GM19099 (cell line): ENCODE measurements around the gene KRTAP12-4.

Source experiments
- POLR2A ChIP-seq: IDR thresholded peaks from 3 replicates; pipeline ENCODE4 v1.6.1; 2011; ENCODE audit warnings: low read depth; ENCODE audit not compliant: insufficient read length; ENCODE audit errors: extremely low read depth

The KRTAP12-4 gene

DNA sequence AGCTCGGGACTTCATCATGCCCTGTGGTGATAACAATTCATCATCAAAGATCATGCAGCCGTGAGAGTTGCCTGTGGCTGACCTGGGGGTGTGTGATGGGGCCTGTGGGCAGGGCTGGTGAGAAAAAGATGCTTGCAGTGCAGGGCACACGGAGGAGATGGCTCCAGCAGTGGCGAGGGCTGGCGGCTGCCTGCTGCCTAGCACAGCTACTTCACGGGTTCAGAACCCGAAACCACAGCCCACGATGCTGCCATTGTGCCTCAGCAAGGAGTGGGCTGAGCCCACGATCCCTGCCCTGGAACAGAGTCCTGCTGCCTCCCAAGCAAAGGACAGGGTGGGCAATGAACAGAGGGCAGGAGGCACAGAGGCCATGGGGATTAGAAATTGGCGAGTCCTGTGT is 28.2 kb downstream of the KRTAP12-4 start:
- TF ChIP-seq POLR2A = no peak

DNA sequence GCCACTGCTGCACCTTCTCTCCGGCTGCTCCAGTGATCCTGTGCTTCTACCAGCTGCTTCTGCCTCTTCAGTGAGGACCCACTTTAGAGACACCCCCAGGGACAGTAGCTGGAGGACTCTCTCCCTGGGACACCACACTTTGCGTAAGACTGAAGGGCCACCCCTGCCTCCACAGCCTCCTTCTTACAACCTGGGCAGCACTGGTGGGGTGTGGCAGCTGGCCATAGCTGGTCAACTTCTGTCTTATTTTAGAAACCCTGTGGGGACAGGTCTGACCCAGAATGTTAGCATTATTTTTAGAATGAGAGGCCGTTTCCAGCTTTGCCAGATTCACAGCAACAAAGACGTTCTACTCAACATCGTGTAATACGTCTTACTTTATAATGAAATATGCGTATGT is 28.7 kb downstream of the KRTAP12-4 start:
- TF ChIP-seq POLR2A = no peak

DNA sequence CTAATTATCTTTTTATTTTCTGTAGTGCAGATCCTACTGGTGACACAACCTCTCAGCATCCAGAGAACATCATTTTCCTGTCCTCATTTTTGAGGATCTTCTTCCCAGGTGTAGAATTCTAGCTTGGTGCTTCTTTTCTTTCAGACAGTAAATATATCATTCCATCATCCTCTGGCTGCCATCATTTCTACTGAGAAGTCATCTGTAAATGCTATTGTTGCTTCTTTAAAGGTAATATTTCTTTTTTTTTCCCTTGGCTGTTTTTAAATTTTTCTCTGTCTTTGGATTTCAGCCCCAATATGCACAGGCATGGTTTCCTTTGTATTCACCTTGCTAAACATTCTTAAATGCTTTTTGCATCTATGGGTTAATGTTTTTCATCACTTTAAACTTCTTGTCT is 30.9 kb downstream of the KRTAP12-4 start:
- no peak for TF ChIP-seq POLR2A

DNA sequence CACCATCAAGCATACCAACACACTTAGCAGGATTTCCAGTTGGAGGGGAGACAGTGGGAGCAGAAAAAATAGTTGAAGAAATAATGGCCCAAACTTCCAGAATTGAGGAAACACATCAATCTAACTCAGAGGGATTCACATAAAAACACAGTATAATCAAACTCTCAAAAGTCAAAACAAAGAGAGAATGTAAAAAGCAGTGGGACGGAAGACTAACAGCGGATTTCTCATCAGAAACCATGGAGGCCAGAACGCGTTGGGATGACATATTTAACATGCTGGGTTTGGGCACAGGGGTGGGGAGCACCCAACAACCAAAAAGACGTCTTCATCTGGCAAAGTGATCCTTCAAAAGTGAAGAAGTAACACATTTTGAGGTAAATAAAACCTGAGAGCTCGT is 34.6 kb downstream of the KRTAP12-4 start:
- no peak for TF ChIP-seq POLR2A

DNA sequence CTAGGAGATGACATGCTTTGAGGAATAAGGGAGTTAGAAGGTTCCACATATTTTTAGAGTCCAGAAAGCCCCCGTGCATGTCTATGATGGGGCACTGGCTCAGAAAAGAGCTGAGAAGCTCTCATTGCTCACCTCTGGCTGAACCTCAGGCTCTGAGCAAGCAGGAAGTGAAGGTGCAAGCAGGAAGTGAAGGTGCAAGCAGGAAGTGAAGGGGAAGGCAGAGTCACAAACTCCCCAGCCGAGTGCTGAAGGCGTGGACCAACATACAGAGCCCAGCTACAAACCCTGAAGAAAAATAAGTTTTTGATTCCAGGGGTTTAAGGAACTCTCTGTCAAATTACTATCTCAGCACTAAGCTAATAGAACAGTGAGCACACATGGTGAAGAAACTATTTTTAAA is 35.5 kb downstream of the KRTAP12-4 start:
- TF ChIP-seq POLR2A = no peak

DNA sequence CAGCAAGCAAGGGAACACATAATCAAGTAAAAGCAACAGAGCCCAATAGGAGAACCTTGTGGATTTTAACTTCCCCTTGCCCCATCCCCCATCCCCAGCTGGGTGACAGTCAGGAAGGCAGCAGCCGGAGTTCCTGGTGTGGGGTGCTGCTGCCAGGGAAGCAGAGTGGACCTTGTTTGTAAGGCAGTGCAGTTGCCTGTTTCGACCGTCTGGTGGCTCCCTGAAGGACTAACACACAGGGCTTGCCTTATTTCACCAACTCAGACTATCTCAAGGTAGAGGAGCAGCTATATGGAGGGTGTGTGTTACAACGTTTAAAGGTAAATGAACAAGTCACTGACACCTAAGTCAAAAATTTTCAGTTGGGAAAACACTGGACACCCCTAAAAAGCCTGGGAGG is 36.0 kb downstream of the KRTAP12-4 start:
- TF ChIP-seq POLR2A = no peak

DNA sequence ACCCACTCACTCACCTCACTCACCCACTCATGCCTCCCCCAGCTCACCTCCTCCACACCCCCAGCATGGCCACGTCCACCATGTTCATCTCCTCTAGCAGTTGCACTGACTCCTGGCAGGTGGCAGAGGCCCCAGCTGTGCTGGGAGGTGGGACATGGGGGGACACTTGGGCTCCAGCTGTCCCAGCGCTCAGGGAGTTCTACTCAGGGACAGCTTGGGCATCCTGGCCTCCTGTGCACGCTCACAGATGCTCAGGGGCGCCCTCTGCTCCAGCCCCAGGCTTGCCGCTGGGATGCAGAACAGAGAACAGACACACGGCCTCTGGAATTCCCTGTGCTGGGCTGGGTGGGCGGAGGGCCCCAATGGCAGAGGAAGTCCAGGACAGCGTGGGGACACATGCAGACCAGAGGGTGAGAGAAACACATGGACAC is 37.4 kb downstream of the KRTAP12-4 start:
- no peak for TF ChIP-seq POLR2A

DNA sequence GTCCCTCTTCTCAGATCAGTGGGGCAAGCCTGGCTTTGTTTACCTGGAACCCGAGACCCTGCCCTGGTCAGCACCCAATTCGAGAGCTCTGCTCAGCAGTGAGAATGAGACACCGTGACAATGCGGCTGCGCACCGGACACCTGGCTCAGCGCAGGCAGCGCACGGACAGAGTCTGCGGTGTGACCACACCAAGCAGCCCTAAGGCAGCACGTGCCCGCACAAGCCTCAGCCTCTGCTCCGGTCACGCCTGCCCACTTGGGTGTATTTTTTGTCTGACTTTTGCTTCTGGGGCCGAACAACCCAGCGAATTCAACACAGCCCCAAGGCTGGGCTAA is 37.9 kb downstream of the KRTAP12-4 start:
- no peak for TF ChIP-seq POLR2A

DNA sequence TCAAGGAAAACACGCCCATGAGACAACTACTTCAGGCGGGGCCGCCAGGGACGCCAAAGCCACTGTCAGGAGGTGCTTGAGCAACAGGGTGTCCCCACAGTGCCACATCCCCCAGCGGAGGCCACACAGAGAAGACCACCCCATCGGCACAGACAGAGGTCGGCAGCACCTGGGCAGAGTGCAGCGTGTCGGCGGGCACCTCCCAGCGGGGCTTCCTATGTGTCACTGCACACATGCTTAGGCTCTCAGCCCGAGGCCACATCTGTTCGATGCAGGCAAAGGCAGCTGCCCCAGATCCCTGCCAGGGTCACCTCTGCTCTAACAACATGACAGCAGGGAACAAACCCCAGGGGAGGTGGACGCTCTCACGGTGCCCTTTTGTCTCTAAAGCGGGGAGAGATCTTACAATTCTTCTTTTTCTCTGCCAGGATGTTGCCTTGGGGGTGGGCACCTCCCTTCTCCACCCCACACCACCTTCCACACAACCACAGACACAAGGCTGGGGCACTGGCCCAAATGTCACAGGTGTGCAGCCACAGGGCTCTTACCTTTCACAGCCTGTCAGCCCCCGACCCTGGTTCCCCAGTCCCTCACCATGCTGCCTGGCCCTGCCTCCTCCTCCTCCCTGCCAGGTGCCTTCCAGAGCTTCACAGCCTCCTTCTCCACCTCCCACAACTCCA is 38.4 kb downstream of the KRTAP12-4 start:
- TF ChIP-seq POLR2A = no peak

DNA sequence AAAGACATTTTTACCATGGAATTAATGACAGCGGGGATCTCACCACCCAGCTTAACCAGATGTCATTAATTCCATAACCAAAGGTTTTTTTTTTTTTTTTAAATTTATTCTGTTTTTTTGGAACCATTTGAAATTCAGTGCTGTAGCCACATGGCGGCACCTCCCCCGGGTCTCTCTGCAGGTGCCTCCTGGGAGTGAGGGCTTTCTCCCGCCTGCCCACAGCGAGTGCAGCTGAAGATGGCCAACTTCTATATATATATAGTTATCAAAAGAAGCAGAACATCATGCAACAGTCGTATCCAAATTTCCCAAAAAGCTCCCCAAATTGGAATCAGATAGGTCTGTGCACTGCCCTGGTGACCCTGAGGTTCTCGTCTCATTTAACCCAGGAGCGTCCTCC is 39.0 kb downstream of the KRTAP12-4 start:
- TF ChIP-seq POLR2A = no peak

DNA sequence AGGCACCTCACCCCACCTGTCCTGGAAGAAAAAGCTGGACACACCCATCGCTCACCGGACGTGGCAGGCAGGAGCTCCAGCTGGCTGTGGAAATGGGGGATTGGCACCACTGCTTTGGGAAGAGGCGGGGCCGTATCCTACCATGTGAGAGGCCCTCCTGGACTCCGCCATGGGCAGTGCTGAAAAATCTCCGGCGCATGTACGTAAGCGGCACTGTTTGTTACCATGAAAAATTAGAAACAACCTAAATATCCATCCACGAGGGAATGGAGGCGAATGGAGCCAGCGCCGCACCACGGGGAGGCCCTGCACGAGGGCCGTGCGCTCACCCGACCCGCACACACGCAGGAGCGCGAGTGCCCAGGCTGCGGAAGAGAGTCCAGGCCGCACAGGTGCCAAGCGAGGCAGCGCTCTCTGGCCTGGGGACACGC is 39.5 kb downstream of the KRTAP12-4 start:
- TF ChIP-seq POLR2A = no peak

DNA sequence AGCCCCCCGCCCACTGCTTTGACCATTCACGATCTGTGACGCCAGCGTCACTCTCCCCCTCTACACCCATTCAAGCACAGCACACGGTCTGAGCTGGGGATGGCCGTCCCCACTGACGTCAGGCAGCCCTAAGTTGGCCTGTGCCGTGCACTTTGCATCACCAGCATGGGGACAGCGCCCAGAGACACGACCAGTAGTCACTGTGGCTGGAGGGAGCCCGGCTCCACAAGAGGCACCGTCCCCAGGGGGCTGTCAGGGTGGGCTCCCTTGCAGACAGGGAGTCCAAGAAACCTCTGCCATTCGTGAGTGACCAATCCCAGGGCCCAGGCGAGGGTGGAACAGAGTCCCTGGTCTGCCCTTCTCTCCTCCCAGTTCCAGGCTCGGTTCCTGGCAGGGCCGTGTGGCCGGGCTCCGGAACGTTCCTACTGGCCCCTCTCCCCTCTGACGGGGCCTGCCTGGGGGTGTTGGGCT is 40.3 kb downstream of the KRTAP12-4 start:
- no peak for TF ChIP-seq POLR2A

DNA sequence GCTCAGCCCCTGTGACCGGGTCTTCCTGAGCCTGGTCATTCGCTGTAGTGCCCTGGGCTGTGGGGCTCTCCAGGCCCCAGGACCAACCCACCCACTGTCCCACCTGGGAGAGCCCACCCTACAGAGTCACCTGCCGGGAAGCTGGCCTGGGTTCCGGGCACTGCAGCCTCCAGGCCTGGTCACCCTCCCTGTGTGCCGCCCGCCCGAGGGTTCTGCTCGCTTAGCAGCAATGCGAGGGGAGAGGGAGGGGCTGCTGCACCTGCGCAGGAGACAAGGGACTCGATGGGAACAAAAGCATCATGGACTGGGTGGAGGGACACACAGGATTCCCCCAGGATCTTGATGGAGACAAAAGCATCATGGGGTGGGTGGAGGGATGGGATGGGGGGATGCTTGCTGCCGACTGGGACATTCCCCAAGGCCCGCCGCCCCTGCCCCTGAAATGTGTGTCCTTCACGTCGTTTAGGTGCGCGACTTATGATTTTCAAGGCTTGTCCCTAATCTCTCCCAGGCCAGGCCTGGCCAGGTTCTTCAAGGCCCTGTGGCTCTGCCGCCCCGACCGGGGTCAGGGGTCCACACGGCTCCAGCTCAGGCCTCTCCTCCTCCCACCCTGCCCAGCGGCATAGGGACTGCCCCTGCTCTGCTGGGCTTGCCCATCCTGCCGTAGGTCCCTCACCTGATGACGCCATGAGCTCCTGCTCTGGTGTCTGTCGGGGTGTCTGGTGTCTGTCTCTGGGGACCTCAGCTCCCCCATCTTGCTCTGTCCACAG is 40.9 kb downstream of the KRTAP12-4 start:
- TF ChIP-seq POLR2A = no peak

DNA sequence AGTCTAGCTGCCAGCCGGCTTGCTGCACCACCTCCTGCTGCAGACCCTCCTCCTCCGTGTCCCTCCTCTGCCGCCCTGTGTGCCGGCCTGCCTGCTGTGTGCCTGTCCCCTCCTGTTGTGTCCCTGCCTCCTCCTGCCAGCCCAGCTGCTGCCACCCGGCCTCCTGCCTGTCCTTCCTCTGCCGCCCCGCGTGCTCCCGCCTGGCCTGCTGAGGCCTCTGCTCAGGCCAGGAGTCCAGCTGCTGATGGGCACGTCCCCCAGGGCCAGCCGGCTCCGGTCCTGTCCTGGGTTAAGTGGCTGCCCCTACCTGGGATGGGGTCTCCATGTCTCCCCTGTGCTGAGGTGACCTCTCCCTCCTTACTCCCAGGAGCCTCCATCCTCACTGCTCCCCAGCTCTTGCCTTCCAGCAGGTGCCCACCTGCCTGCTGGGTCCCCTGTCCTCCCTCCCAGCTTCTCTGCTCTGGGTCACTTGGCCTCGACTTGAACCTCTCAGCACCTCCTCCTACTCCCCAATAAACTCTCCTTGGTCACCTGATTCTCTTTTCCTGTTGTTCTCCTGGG is 41.7 kb downstream of the KRTAP12-4 start:
- TF ChIP-seq POLR2A = no peak

DNA sequence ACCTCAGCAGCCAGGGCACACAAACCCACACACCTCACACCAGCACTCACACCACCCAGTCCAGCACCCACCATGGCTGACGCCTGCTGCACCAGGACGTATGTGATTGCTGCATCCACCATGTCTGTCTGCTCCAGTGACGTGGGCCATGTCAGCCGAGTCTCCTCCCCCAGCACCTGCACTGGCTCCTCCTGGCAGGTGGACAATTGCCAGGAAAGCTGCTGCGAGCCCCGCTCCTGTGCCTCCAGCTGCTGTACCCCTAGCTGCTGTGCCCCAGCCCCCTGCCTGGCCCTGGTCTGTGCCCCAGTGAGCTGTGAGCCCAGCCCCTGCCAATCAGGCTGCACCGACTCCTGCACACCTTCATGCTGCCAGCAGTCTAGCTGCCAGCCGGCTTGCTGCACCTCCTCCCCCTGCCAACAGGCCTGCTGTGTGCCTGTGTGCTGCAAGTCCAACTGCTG is 42.4 kb downstream of the KRTAP12-4 start, which contains the start of gene KRTAP10-8:
TSS of gene KRTAP10-8 (plus strand) at position 51 of the 458 bp plus-strand sequence. CDS start at position 73, 22 bp downstream.
- TF ChIP-seq POLR2A = no peak

DNA sequence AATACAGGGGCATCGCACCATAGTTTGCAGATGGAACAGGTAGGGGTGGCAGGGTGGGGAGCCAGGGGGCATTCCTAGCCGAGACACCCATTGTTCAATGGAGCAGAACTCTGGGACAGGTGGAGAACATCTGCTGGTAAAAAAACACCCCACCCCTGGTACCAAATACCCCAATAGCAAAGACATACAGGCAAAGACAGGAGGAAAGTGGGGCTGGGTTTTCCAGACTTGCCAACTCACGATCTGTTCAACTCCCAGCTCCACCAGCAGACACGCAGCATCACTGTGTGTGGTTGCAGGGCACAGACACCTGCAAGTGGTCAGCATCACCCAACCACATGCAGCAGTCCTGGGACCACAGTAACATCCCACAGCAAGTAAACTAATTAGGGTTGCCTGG is 42.9 kb downstream of the KRTAP12-4 start:
- TF ChIP-seq POLR2A = no peak
